Kidney (tissue), 14 donors: ENCODE results near the gene PRDM16. TPM values are rescaled to one million over a fixed set of nuclear protein-coding genes. Genes with fewer than 3 reads are reported as not detected.

ENCODE experiments used
- DNase-seq, 5 donors: peaks; one replicate each; pipeline ENCODE4 v3.0.0-alpha.2; 2013 to 2020
- FAIRE-seq: peaks from 2 replicates; lab custom pipeline; 2012; peaks lifted over from hg19 to GRCh38; lab: Jason Lieb, UNC
- H3K27ac ChIP-seq, 2 donors: one replicate each; pipeline ENCODE4 v1.7.0; 2013; ENCODE audit warnings: low read depth in 2 of 2, low read length in 2 of 2, inconsistent platforms in 1 of 2
- H3K27me3 ChIP-seq: one replicate; pipeline ENCODE4 v1.7.1; 2013; ENCODE audit warnings: low read length, inconsistent platforms; ENCODE audit not compliant: control insufficient read depth, insufficient read depth
- H3K36me3 ChIP-seq, 3 donors: one replicate each; pipeline versions ENCODE4 v1.7.0 to v1.7.1; 2013; ENCODE audit warnings: low read length in 3 of 3, control low read depth in 1 of 3, inconsistent platforms in 1 of 3; ENCODE audit not compliant: insufficient read depth in 3 of 3, control insufficient read depth in 2 of 3
- H3K4me1 ChIP-seq, 3 donors: one replicate each; pipeline versions ENCODE4 v1.7.0 to v1.7.1; 2013; ENCODE audit warnings: low read length in 3 of 3, inconsistent platforms in 1 of 3, low read depth in 1 of 3; ENCODE audit not compliant: control insufficient read depth in 2 of 3, insufficient read depth in 2 of 3
- H3K4me3 ChIP-seq, 3 donors: one replicate each; pipeline versions ENCODE4 v1.7.0 to v1.8.1; 2013; ENCODE audit warnings: low read length in 3 of 3, control low read depth in 1 of 3, inconsistent platforms in 1 of 3
- H3K9ac ChIP-seq, 3 donors: one replicate each; pipeline versions ENCODE4 v1.7.0 to v1.7.1; 2013; ENCODE audit warnings: low read length in 3 of 3, control low read depth in 1 of 3, inconsistent platforms in 1 of 3
- H3K9me3 ChIP-seq, 3 donors: one replicate each; pipeline versions ENCODE4 v1.7.0 to v1.7.1; 2013; ENCODE audit warnings: low read length in 3 of 3, control low read depth in 1 of 3, inconsistent platforms in 1 of 3; ENCODE audit not compliant: control insufficient read depth in 2 of 3, insufficient read depth in 1 of 3
- intact Hi-C: fragments of 100-400 bp; cut with DNase I; formaldehyde crosslinking; loops from one replicate; pipeline ENCODE4 v1.11.1; 2022
- polyA plus RNA-seq: library from polyadenylated mRNA; stranded (reverse); fragments of 350-450 nt; fragmentation: Illumina TruSeq; extraction: RNeasy Lipid Tissue Mini Kit (QIAGEN cat#74804); gene quantifications from one replicate; pipeline ENCODE4 v1.2.3, GENCODE V29; 2014; ENCODE audit warnings: low read depth, low replicate concordance; ENCODE audit not compliant: insufficient read depth
- total RNA-seq: library from RNA; stranded (reverse); fragmentation: NEBNext Ultra II Directional; extraction: Animal tissue kit (Norgen Biotek cat#: 25700); gene quantifications from one replicate; pipeline ENCODE4 v1.2.1, GENCODE V29; 2021
- TF ChIP-seq, protein P1 (sequence below): IDR thresholded peaks from 3 replicates; pipeline ENCODE4 v1.5.1; 2012; ENCODE audit warnings: mild to moderate bottlenecking, moderate library complexity, borderline replicate concordance; ENCODE audit not compliant: insufficient read depth; ENCODE audit errors: extremely low read depth
- donor health status: control.
- donor health status: control.
- donor health status: control.
- donor health status: control.
- donor health status: control.
- donor health status: DM: yes; HTN: yes; CAD: no.
- donor health status: Normal renal cell carcinoma (clear cell type).

The PRDM16 gene
- total and polyA plus RNA-seq, 2 donors from 2014 or later: 3.0 to 21.9 TPM

- intact Hi-C loops: no loop called here
- Histone ChIP-seq H3K36me3 (peaks cover 0 to 9% (median 0%) of the 10 kb centered on the region in 3 donors), H3K9me3 (no peaks in the 10 kb centered on the region), H3K4me1 (peaks cover 0 to 6% (median 2%) of the 10 kb centered on the region in 3 donors), H3K4me3 (no peak overlapping the region), H3K27me3 (no peaks in the 10 kb centered on the region), H3K27ac (no peak overlapping the region), H3K9ac (no peak overlapping the region)
- FAIRE-seq: no peak
- DNase-seq: peak in 1 of 5 donors; percentile 73
- TF ChIP-seq, protein P1, sequence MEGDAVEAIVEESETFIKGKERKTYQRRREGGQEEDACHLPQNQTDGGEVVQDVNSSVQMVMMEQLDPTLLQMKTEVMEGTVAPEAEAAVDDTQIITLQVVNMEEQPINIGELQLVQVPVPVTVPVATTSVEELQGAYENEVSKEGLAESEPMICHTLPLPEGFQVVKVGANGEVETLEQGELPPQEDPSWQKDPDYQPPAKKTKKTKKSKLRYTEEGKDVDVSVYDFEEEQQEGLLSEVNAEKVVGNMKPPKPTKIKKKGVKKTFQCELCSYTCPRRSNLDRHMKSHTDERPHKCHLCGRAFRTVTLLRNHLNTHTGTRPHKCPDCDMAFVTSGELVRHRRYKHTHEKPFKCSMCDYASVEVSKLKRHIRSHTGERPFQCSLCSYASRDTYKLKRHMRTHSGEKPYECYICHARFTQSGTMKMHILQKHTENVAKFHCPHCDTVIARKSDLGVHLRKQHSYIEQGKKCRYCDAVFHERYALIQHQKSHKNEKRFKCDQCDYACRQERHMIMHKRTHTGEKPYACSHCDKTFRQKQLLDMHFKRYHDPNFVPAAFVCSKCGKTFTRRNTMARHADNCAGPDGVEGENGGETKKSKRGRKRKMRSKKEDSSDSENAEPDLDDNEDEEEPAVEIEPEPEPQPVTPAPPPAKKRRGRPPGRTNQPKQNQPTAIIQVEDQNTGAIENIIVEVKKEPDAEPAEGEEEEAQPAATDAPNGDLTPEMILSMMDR: no peak
These were observed 396.3 kb downstream of the PRDM16 start for GRCh38 chr1:3465091-3465934.

GRCh38 chr1:3465935-3466321, 396.9 kb downstream of the PRDM16 start:
- no peaks in the 10 kb centered on the region for H3K27me3 ChIP-seq
- H3K4me3 ChIP-seq: no peak overlapping the region
- TF ChIP-seq, protein P1: no peak
- H3K4me1 ChIP-seq: peaks cover 0 to 2% (median 0%) of the 10 kb centered on the region in 3 donors
- FAIRE-seq: no peak
- H3K9ac ChIP-seq: no peak overlapping the region
- no peak overlapping the region for H3K27ac ChIP-seq
- peak in 1 of 5 donors; percentile 53 for DNase-seq
- H3K9me3 ChIP-seq: no peaks in the 10 kb centered on the region
- intact Hi-C loops: no loop called here
- peaks cover 0 to 9% (median 0%) of the 10 kb centered on the region in 3 donors for H3K36me3 ChIP-seq

- Histone ChIP-seq H3K27me3 (no peaks in the 10 kb centered on the region), H3K36me3 (peaks cover 0 to 9% (median 0%) of the 10 kb centered on the region in 3 donors), H3K9ac (no peak overlapping the region), H3K27ac (no peak overlapping the region), H3K4me3 (no peak overlapping the region), H3K4me1 (peaks cover 0 to 2% (median 0%) of the 10 kb centered on the region in 3 donors), H3K9me3 (no peaks in the 10 kb centered on the region)
- TF ChIP-seq, protein P1: no peak
- intact Hi-C loops: no loop called here
- FAIRE-seq (no peak), DNase-seq (peak in 1 of 5 donors; percentile 57)
These were observed 397.5 kb downstream of the PRDM16 start for GRCh38 chr1:3466366-3467075.
